GM12891 (cell line): ENCODE measurements around the gene MANF. TPM values are rescaled to one million over a fixed set of nuclear protein-coding genes. Genes with fewer than 3 reads are reported as not detected.

Experiments
- DNase-seq: peaks from one replicate; pipeline ENCODE4 v3.0.0; 2011; ENCODE audit warnings: low spot score; ENCODE audit not compliant: insufficient read length
- FAIRE-seq: peaks from 2 replicates; lab custom pipeline; 2011; peaks lifted over from hg19 to GRCh38; lab: Jason Lieb, UNC
- PAX5 ChIP-seq: IDR thresholded peaks from 2 replicates; pipeline ENCODE4 v1.6.1; 2011; ENCODE audit warnings: low read length, moderate library complexity, mild to moderate bottlenecking; ENCODE audit not compliant: insufficient read depth, severe bottlenecking
- POLR2A ChIP-seq: IDR thresholded peaks from 2 replicates; pipeline ENCODE4 v1.6.1; 2011; ENCODE audit warnings: low read depth, low read length, control low read depth
- POLR2AphosphoS5 ChIP-seq: IDR thresholded peaks from 2 replicates; pipeline ENCODE4 v1.6.1; 2011; ENCODE audit warnings: low read depth, low read length, control low read depth
- POU2F2 ChIP-seq: IDR thresholded peaks from 2 replicates; pipeline ENCODE4 v1.6.1; 2011; ENCODE audit warnings: low read depth, mild to moderate bottlenecking, control low read depth, low read length, moderate library complexity
- SPI1 ChIP-seq: IDR thresholded peaks from 2 replicates; pipeline ENCODE4 v1.6.1; 2011; ENCODE audit warnings: low read depth, low read length, control low read depth
- TAF1 ChIP-seq: IDR thresholded peaks from 2 replicates; pipeline ENCODE4 v1.6.1; 2011; ENCODE audit warnings: low read depth, low read length, control low read depth
- polyA plus RNA-seq: library from polyadenylated mRNA; unstranded; fragments of >200 nt; gene quantifications from one replicate; pipeline ENCODE4 v1.2.1, GENCODE V29; 2012; ENCODE audit warnings: low read depth, missing spikeins, inconsistent platforms; ENCODE audit not compliant: missing spikeins

Gene MANF
- polyA plus RNA-seq: 60.4 TPM

DNA sequence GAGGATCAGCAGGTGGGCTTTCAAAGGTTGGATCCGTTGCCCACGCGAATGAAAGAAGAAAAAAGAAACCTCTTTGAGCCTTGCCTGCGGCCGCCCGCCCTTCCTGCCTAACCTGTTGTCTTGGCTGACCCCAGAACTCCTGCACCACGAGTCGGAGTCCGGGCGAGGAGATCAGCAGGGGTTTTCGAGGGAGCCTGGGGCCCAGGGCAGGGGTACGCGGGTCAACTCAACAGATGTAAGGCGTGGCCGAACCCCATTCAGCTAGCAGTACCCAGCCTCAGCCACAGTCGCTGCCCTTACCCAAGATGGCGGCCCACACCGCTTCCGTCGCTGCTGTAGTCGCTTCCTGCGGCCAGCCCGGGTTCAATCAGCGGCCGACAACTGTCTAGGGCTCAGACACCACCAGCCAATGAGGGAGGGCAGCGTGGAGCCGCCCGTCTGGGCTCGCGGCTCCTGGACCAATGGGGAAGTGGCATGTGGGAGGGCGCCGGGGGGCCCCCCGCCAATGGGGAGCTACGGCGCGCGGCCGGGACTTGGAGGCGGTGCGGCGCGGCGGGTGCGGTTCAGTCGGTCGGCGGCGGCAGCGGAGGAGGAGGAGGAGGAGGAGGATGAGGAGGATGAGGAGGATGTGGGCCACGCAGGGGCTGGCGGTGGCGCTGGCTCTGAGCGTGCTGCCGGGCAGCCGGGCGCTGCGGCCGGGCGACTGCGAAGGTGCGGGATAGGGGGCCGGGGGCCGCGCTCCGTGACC lies at the start of gene MANF:
TSS of gene MANF (plus strand) at position 566 of the 748 bp plus-strand sequence. CDS start at position 618, 52 bp downstream.
- DNase-seq: peak; percentile 100
- TF ChIP-seq PAX5: no peak
- TF ChIP-seq SPI1: peak; percentile 33; the same call in 1 of the 2 replicates
- peak; percentile 81 for TF ChIP-seq POLR2A
- TF ChIP-seq TAF1: peak; percentile 72
- peak; percentile 89 for TF ChIP-seq POLR2AphosphoS5
- FAIRE-seq: peak; percentile 100

DNA sequence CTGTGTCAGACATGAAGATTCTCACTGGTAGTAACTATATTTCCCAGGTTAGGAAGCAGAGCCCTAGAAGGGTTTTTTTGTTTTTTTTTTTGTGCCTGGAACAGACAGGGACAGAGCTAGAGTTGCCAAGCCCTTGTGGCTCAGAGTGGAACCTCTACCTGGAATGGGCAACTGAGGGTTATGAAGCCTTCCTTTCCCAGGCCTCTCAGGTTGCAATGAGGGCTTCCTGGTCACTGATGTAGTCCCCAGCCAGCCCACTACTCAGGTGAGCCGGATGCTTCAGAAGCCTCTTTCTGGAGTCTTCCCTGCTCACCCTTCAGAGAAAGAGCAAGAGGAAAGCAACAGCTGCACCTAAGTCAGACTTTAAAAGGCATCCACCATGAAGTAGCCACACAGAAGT lies 48.8 kb upstream of the MANF start:
- DNase-seq: no peak
- TF ChIP-seq POU2F2: no peak
- TF ChIP-seq POLR2A: no peak
- no peak for TF ChIP-seq TAF1
- no peak for TF ChIP-seq SPI1
- no peak for TF ChIP-seq POLR2AphosphoS5
- TF ChIP-seq PAX5: no peak
- no peak for FAIRE-seq

DNA sequence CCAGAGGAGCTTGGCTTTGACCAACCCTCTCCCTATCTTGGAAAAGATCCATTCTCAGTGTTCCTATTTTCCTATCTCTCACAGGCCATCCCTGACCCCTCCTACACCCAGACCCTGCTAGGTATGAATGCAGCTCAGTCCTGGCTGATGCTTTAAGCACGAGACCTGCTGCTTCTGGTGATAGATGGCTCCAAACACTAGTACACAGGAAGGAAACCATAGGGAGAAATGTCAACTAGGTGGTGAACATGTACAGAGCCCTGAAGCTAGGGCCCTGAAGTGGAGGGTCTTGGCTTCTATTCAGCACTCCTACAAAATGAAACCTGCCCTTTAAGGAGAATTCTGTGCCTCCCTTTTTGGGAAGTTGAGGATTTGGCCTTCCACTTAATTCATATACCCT lies 47.4 kb upstream of the MANF start:
- DNase-seq (no peak), FAIRE-seq (no peak)
- TF ChIP-seq SPI1 (no peak), POLR2AphosphoS5 (no peak), PAX5 (no peak), TAF1 (no peak), POLR2A (no peak), POU2F2 (no peak)

DNA sequence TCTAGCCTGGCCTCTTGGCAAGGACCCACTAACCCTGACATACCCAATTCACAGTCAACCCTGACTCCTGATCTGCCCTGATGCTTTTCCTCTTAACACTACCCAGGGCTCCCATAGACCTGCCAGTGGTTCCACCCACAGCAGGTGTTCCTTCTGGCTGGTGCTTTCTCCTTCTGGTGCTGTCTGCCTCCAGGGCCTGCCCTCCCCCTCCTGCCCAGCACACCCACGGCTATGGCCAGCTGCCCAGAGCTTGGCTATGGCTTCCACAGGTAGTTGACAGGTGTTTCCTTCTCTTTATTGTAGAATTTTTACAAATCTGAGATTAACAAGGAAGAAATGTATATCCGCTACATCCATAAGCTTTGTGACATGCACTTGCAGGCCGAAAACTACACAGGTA lies 46.5 kb upstream of the MANF start:
- TF ChIP-seq POU2F2 (no peak), SPI1 (no peak), TAF1 (no peak), POLR2A (no peak), POLR2AphosphoS5 (no peak), PAX5 (no peak)
- DNase-seq (no peak), FAIRE-seq (no peak)

DNA sequence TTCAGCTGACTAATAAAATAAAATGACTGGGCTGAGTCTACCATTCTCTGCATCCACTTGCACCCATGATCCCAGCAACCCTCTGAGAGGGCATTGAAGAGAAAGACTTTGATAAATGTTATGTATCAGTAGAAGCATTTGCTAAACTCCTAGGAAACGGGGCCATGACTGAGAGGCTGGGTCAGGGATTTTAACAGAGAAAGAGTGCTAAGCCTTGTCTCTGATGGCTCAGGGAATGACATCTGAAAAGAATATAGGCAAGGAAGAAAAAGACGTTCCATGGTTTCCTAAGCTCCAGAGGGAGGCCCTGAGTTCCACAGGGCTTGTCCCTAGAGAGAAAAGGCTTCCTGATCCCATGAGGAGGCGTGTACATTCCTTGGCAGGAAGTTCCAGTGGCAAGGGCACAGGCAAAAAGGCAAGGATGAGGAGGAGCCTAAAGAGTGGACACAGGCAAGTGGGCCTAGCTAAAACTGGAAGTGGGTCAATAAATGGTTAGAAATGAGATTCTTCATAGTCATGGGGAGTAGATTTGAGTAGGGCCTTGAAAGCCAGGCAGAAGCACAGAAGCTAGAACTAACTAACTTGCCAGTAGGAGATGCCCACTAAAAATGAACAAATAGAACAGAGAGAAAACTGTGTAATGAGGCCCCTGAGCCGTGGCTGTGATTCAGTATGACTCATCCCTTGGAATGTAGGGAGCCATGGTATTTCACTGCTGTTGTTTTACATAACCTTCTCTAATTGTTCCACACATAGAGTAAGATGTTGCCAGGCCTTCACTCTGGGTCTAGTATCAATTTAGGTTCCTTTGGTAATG lies 44.9 kb upstream of the MANF start:
- TF ChIP-seq POLR2A (no peak), PAX5 (no peak), POLR2AphosphoS5 (no peak), SPI1 (no peak), POU2F2 (no peak), TAF1 (no peak)
- FAIRE-seq (no peak), DNase-seq (no peak)

DNA sequence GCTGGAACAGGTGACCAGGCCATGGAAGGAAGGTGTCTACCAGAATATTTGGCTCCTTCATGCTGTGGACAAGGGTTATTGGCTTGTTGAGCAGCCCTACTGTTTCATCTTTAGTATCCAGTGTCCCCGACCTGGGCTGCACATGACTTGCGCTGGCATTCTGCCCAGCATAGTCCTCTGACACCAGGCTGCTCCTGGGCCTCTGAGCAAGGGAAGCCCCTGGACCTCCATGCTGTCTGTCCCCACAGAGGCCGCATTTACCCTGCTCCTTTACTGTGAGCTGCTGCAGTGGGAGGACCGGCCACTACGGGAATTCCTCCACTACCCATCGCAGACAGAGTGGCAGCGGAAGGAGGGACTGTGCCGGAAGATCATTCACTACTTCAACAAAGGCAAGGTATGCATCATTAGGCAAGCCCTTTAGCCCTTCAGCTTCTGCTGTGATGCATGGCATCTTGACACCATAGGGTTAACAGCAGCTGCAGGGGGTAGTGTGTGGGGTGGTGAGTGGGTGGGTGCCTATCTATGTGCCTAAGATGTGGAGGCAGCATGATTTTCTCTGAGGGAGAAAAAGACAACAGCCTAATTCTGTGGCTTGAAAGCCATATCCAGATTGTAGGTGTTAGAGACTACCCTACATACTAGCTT lies 44.0 kb upstream of the MANF start:
- no peak for DNase-seq
- no peak for TF ChIP-seq PAX5
- TF ChIP-seq TAF1: no peak
- TF ChIP-seq POU2F2: no peak
- TF ChIP-seq POLR2AphosphoS5: no peak
- no peak for TF ChIP-seq SPI1
- TF ChIP-seq POLR2A: no peak
- no peak for FAIRE-seq

DNA sequence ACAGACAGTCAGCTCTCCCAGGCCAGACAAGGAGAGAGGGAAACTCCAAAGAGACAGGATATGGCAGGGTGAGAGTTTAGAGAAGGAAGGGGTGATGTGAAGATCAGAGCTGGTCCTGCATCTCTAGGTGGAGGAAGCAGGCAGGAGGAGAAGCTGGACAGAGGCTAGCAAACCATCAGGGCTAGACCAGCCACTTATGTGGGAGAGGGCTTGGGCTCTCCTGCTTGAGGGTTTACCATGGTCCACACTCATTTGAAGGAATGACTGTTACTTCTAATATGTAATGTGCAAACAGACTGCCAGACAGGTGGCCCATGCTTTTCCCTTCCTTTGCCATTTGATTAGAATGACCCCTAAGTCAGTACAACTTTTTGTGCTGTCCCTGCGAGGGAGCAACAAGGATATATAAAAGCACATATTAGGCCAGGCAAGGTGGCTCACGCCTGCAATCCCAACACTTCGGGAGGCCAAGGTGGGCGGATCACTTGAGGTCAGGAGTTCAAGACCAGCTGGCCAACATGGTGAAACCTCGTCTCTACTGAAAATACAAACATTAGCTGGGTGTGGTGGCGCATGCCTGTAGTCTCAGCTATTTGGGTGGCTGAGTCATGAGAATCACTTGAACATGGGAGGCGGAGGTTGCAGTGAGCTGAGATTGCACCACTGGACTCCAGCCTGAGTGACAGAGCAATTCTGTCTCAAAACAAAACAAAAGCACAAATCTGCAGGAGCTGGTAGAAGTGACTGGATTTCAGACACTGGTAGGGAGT lies 41.0 kb upstream of the MANF start:
- DNase-seq (no peak), FAIRE-seq (no peak)
- no peak for TF ChIP-seq SPI1
- TF ChIP-seq TAF1: no peak

DNA sequence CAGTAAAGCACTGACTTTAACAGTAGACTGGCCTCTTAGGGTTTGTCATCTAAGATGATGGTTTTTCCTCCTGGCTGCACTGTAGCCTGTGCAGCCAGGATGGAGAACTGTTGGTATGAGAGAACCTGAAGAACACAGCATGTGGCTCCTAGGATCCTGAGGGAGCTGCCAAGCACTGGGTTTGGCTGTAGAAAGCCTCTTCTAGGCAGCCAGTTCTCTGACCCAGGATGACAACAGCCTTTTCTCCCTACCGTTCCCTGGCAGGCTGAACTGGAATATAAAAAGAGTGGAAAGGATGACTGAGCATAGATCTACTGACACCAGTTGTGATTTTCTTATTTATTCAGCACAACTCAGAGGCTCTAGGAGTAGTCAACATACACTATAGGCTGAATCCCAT lies 34.3 kb upstream of the MANF start:
- DNase-seq (no peak), FAIRE-seq (no peak)
- no peak for TF ChIP-seq POLR2A
- TF ChIP-seq PAX5: no peak
- no peak for TF ChIP-seq TAF1
- no peak for TF ChIP-seq SPI1
- TF ChIP-seq POLR2AphosphoS5: no peak
- no peak for TF ChIP-seq POU2F2
